ENCODE measurements around the gene MINAR1. TPM values are rescaled to one million over a fixed set of nuclear protein-coding genes. Genes with fewer than 3 reads are reported as not detected.

The MINAR1 gene
- polyA plus RNA-seq, 1 donor (not counting 4 experiments of a cell fraction or from before 2014, with no cell fraction given), result 0.13 TPM

DNA sequence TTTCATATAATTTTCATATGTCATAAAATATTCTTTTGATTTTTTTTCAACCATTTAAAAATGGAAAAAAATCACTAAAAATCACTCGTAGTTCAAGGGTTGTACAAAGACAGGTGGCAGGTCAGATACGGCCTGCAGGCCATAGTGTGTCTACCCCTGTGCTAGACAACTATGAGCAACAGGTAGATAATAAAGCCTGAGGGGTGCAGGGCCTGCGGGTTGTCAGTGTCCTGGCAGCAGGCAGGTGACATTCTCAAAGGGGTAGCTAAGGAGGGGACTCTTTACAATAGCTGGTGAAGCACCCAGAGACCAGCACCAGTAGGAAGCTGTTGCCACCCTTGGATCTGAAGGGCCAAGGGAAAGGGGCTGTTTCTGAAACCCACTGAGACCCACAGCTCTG lies 34.4 kb downstream of the MINAR1 start:
- Histone ChIP-seq H3K9me3 (ENCODE audit: control insufficient read depth, low read depth, low read length) (no peaks in the 10 kb centered on the region), H3K4me1 (ENCODE audit: control insufficient read depth, extremely low read depth, insufficient read depth, low read length) (no peaks in the 10 kb centered on the region), H2AFZ (ENCODE audit: control insufficient read depth, low read length) (no peak overlapping the region), H3K4me2 (ENCODE audit: control insufficient read depth, extremely low read depth, insufficient read depth, low read depth, low read length) (no peak overlapping the region), H3K27me3 (ENCODE audit: control insufficient read depth, extremely low read depth, insufficient read depth, low read length) (no peaks in the 10 kb centered on the region), H3K79me2 (ENCODE audit: control insufficient read depth, insufficient read depth, low read length) (no peaks in the 10 kb centered on the region), H3K9ac (ENCODE audit: control insufficient read depth, extremely low read depth, insufficient read depth, low read length) (no peak overlapping the region), H3K9me1 (ENCODE audit: control insufficient read depth, extremely low read depth, insufficient read depth, low read length) (no peaks in the 10 kb centered on the region), H3K36me3 (ENCODE audit: control insufficient read depth in 2 of 2, extremely low read depth in 1 of 2, insufficient read depth in 2 of 2, low read length in 2 of 2) (no peaks in the 10 kb centered on the region), H4K20me1 (ENCODE audit: control insufficient read depth, extremely low read depth, insufficient read depth, low read length) (no peaks in the 10 kb centered on the region), H3K27ac (ENCODE audit: control insufficient read depth, insufficient read depth, low read length) (no peak overlapping the region), H3K4me3 (ENCODE audit: control insufficient read depth in 2 of 3, extremely low read depth in 1 of 3, insufficient read depth in 2 of 3, low read depth in 1 of 3, low read length in 3 of 3) (no peak overlapping the region)
- FAIRE-seq (no peak), DNase-seq (ENCODE audit: low read depth, low spot score) (no peak)
- no peak for TF ChIP-seq EZH2 (IDR thresholded peaks at IDR 0.05; ENCODE audit: low read length)
- TF ChIP-seq, protein P1, sequence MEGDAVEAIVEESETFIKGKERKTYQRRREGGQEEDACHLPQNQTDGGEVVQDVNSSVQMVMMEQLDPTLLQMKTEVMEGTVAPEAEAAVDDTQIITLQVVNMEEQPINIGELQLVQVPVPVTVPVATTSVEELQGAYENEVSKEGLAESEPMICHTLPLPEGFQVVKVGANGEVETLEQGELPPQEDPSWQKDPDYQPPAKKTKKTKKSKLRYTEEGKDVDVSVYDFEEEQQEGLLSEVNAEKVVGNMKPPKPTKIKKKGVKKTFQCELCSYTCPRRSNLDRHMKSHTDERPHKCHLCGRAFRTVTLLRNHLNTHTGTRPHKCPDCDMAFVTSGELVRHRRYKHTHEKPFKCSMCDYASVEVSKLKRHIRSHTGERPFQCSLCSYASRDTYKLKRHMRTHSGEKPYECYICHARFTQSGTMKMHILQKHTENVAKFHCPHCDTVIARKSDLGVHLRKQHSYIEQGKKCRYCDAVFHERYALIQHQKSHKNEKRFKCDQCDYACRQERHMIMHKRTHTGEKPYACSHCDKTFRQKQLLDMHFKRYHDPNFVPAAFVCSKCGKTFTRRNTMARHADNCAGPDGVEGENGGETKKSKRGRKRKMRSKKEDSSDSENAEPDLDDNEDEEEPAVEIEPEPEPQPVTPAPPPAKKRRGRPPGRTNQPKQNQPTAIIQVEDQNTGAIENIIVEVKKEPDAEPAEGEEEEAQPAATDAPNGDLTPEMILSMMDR (optimal IDR thresholded peaks at IDR 0.05 in 1 of 3, IDR thresholded peaks at IDR 0.05 in 1 of 3, conservative IDR thresholded peaks at IDR 0.05 in 1 of 3; ENCODE audit: extremely low read depth in 1 of 3, insufficient read depth in 2 of 3, low read length in 3 of 3), result no peak
- dilution Hi-C loops (cut with MboI; ENCODE audit: extremely low pct_ligation_motif_present, low sequenced_read_pairs), result no loop called here

DNA sequence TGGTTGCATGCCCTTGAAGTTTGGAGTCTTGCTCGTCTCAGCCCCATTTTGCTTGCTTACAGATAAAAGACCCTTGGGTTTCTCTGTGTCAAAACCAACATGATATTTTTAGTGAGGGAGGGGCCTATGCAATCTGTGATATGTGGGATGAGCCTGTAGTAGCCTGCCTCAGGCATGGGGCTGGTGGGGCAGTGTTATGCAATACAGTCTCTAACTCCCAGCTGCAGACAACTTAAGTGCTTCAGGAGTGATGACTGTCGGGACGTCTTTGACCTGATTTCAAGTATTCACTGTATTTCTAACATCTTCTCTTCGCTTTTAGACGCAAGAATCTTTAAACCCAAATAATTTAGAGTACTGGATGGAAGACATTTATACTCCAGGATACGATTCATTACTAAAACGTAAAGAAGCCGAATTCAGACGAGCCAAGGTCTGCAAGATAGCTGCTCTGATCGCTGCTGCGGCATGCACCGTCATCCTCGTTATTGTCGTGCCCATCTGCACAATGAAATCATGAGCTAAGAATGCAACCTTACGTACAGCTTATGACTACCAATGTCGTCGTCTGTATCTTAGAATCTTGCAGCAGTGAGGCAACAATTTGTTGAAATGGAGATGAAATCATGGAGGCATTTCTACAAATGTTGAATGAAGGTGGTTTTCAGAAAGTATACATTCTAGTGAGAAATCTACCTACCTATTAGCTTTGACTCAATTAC lies 35.9 kb downstream of the MINAR1 start:
- no peaks in the 10 kb centered on the region for H4K20me1 ChIP-seq (ENCODE audit: control insufficient read depth, extremely low read depth, insufficient read depth, low read length)
- H3K27me3 ChIP-seq (ENCODE audit: control insufficient read depth, extremely low read depth, insufficient read depth, low read length), result no peaks in the 10 kb centered on the region
- H3K9ac ChIP-seq (ENCODE audit: control insufficient read depth, extremely low read depth, insufficient read depth, low read length), result no peak overlapping the region
- TF ChIP-seq, protein P1 (optimal IDR thresholded peaks at IDR 0.05 in 1 of 3, IDR thresholded peaks at IDR 0.05 in 1 of 3, conservative IDR thresholded peaks at IDR 0.05 in 1 of 3; ENCODE audit: extremely low read depth in 1 of 3, insufficient read depth in 2 of 3, low read length in 3 of 3), result no peak
- TF ChIP-seq EZH2 (IDR thresholded peaks at IDR 0.05; ENCODE audit: low read length), result no peak
- H3K9me3 ChIP-seq (ENCODE audit: control insufficient read depth, low read depth, low read length), result no peaks in the 10 kb centered on the region
- no peak overlapping the region for H3K27ac ChIP-seq (ENCODE audit: control insufficient read depth, insufficient read depth, low read length)
- no peak for FAIRE-seq
- no peak overlapping the region for H3K4me2 ChIP-seq (ENCODE audit: control insufficient read depth, extremely low read depth, insufficient read depth, low read depth, low read length)
- no peak overlapping the region for H2AFZ ChIP-seq (ENCODE audit: control insufficient read depth, low read length)
- H3K79me2 ChIP-seq (ENCODE audit: control insufficient read depth, insufficient read depth, low read length), result no peaks in the 10 kb centered on the region
- no peaks in the 10 kb centered on the region for H3K9me1 ChIP-seq (ENCODE audit: control insufficient read depth, extremely low read depth, insufficient read depth, low read length)
- H3K4me3 ChIP-seq (ENCODE audit: control insufficient read depth in 2 of 3, extremely low read depth in 1 of 3, insufficient read depth in 2 of 3, low read depth in 1 of 3, low read length in 3 of 3), result no peak overlapping the region
- dilution Hi-C loops (cut with MboI; ENCODE audit: extremely low pct_ligation_motif_present, low sequenced_read_pairs), result no loop called here
- no peaks in the 10 kb centered on the region for H3K36me3 ChIP-seq (ENCODE audit: control insufficient read depth in 2 of 2, extremely low read depth in 1 of 2, insufficient read depth in 2 of 2, low read length in 2 of 2)
- no peak for DNase-seq (ENCODE audit: low read depth, low spot score)
- no peaks in the 10 kb centered on the region for H3K4me1 ChIP-seq (ENCODE audit: control insufficient read depth, extremely low read depth, insufficient read depth, low read length)
